DOHH2 (cell line): Measurements from ENCODE around the gene SH3RF3.

Experiments
- H3F3A ChIP-seq: fragments of 200-600 bp; sonication (generic), shearing (Covaris generic); 2 replicates; pipeline ENCODE4 v1.6.0; 2016; ENCODE audit warnings: antibody characterized with exemption, mild to moderate bottlenecking; ENCODE audit not compliant: control insufficient read depth, insufficient read depth
- H3K27ac ChIP-seq: fragments of 200-600 bp; sonication (generic); 2 replicates; pipeline ENCODE4 v1.5.1; 2014; ENCODE audit warnings: low read depth, mild to moderate bottlenecking, low read length, moderate library complexity
- H3K27me3 ChIP-seq: fragments of 200-600 bp; sonication (generic); 2 replicates; pipeline ENCODE4 v1.6.1; 2014; ENCODE audit warnings: mild to moderate bottlenecking, low read length, mixed read lengths; ENCODE audit not compliant: control insufficient read depth
- H3K36me3 ChIP-seq: fragments of 200-600 bp; sonication (generic); 2 replicates; pipeline ENCODE4 v1.6.1; 2014; ENCODE audit warnings: mild to moderate bottlenecking, low read length, moderate library complexity, mixed read lengths; ENCODE audit not compliant: control insufficient read depth
- H3K4me1 ChIP-seq: fragments of 200-600 bp; sonication (generic); 2 replicates; pipeline ENCODE4 v1.6.1; 2014; ENCODE audit warnings: mild to moderate bottlenecking, low read length, mixed read lengths; ENCODE audit not compliant: control insufficient read depth
- H3K4me2 ChIP-seq: fragments of 200-600 bp; sonication (generic); 2 replicates; pipeline ENCODE4 v1.6.0; 2014; ENCODE audit warnings: mild to moderate bottlenecking, low read length, moderate library complexity
- H3K4me3 ChIP-seq: fragments of 200-600 bp; sonication (generic); 2 replicates; pipeline ENCODE4 v1.5.1; 2014; ENCODE audit warnings: mild to moderate bottlenecking, low read length, mixed read lengths
- H3K79me2 ChIP-seq: fragments of 200-600 bp; sonication (generic); 2 replicates; pipeline ENCODE4 v1.6.1; 2014; ENCODE audit warnings: mild to moderate bottlenecking, low read length, mixed read lengths; ENCODE audit not compliant: control insufficient read depth
- H3K9me2 ChIP-seq: fragments of 200-600 bp; sonication (generic); replicated peaks from 2 replicates; pipeline ENCODE4 v1.6.1; 2014; ENCODE audit warnings: mild to moderate bottlenecking, low read length, mixed read lengths; ENCODE audit not compliant: control insufficient read depth
- H3K9me3 ChIP-seq: fragments of 200-600 bp; sonication (generic); 2 replicates; pipeline ENCODE4 v1.6.1; 2014; ENCODE audit warnings: antibody characterized with exemption, low read length, mixed read lengths; ENCODE audit not compliant: control insufficient read depth, insufficient read depth
- H4K20me1 ChIP-seq: fragments of 200-600 bp; sonication (generic); 2 replicates; pipeline ENCODE4 v1.6.0; 2014; ENCODE audit warnings: low read depth, mild to moderate bottlenecking, antibody characterized with exemption, low read length, moderate library complexity; ENCODE audit not compliant: control insufficient read depth, insufficient read depth
- EZH2phosphoT487 ChIP-seq: fragments of 200-600 bp; sonication (generic); IDR thresholded peaks from 2 replicates; pipeline ENCODE4 v1.6.1; 2017; ENCODE audit warnings: borderline replicate concordance, mild to moderate bottlenecking, antibody characterized with exemption, low read length, moderate library complexity, mixed read lengths
- TF ChIP-seq, protein P1 (sequence below): fragments of 200-600 bp; sonication (generic); IDR thresholded peaks from one replicate; pipeline ENCODE4 v1.5.1; 2014; ENCODE audit warnings: antibody characterized with exemption, mild to moderate bottlenecking, low read depth, low read length; ENCODE audit not compliant: poor library complexity, severe bottlenecking

The SH3RF3 gene

DNA sequence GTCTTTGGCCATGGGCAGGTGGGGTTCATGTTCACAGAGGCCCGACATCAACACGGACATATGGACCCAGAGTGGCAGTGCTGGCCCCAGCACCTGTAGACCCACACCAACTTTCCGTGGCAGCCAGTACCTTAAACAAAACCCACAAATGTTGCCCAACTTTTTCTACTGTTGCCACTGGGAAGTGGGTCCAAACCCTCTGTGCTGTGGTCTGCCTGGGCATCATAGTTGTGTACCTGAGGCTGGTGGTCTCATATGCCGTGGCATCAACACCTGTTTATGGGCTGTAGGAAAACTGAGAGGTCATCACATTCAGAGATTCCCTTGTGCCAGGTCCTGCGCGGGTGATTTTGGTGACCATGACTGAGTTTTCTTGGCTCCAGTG, 79.9 kb downstream of the SH3RF3 start:
- Histone ChIP-seq H3K9me2 (no peaks in the 10 kb centered on the region), H3K27ac (no peak overlapping the region), H3K27me3 (peaks cover 2% of the 10 kb centered on the region; the same call in 1 of the 2 replicates), H3K4me2 (no peak overlapping the region), H3K9me3 (no peaks in the 10 kb centered on the region), H3K4me1 (no peaks in the 10 kb centered on the region), H3F3A (no peaks in the 10 kb centered on the region), H3K36me3 (no peaks in the 10 kb centered on the region), H4K20me1 (no peaks in the 10 kb centered on the region), H3K4me3 (no peak overlapping the region), H3K79me2 (no peaks in the 10 kb centered on the region)
- no peak for TF ChIP-seq EZH2phosphoT487
- TF ChIP-seq, protein P1, sequence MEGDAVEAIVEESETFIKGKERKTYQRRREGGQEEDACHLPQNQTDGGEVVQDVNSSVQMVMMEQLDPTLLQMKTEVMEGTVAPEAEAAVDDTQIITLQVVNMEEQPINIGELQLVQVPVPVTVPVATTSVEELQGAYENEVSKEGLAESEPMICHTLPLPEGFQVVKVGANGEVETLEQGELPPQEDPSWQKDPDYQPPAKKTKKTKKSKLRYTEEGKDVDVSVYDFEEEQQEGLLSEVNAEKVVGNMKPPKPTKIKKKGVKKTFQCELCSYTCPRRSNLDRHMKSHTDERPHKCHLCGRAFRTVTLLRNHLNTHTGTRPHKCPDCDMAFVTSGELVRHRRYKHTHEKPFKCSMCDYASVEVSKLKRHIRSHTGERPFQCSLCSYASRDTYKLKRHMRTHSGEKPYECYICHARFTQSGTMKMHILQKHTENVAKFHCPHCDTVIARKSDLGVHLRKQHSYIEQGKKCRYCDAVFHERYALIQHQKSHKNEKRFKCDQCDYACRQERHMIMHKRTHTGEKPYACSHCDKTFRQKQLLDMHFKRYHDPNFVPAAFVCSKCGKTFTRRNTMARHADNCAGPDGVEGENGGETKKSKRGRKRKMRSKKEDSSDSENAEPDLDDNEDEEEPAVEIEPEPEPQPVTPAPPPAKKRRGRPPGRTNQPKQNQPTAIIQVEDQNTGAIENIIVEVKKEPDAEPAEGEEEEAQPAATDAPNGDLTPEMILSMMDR, result no peak

DNA sequence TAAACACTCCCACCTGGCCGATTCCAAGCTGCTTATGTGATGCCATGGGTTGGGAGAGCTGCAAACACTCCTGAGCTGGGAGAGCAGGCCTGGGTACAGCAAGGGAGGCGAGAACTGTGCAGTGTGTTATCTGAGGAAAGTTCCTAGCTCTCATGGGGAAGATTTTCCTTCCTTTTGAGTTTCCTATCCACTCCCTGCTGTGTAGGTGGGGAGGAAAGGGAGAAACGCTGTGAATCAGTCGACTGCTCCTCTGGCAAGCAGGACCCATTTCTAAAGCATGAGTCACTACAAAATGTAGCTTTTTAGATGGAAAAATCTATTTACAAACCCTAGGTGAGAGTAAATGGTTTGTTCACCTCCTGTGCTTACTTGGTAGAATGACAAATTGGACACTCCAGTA, 80.4 kb downstream of the SH3RF3 start:
- no peaks in the 10 kb centered on the region for H3K4me1 ChIP-seq

DNA sequence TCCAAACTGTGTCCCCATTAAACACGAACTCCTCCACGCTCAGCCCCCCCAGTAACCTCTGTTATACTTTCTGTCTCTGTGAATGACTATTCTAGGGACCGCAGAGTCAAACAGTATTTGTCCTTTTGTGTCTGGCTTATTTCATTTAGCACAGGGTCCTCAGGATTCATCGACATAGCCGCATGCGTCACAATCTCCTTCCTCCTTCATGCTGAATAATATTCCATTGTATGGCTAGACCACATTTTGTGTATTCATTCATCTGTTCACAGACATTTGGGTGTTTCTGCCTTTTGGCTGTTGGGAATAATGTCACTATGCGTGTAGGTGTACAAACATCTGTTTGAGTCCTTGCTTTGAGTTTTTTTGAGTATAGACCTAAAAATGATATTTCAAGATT, 80.9 kb downstream of the SH3RF3 start:
- Histone ChIP-seq H3K36me3 (no peaks in the 10 kb centered on the region), H3K9me2 (no peaks in the 10 kb centered on the region), H4K20me1 (no peaks in the 10 kb centered on the region), H3K4me1 (no peaks in the 10 kb centered on the region), H3K27me3 (peaks cover 2% of the 10 kb centered on the region; the same call in 1 of the 2 replicates), H3K27ac (no peak overlapping the region), H3K4me3 (no peak overlapping the region), H3F3A (no peaks in the 10 kb centered on the region), H3K9me3 (no peaks in the 10 kb centered on the region), H3K4me2 (no peak overlapping the region), H3K79me2 (no peaks in the 10 kb centered on the region)
- TF ChIP-seq, protein P1, result no peak
- TF ChIP-seq EZH2phosphoT487, result no peak

More for the DNA sequence above, 80.4 kb downstream of the SH3RF3 start:
- Histone ChIP-seq H3K27me3 (peaks cover 2% of the 10 kb centered on the region; the same call in 1 of the 2 replicates), H3F3A (no peaks in the 10 kb centered on the region), H4K20me1 (no peaks in the 10 kb centered on the region), H3K79me2 (no peaks in the 10 kb centered on the region), H3K9me3 (no peaks in the 10 kb centered on the region), H3K27ac (no peak overlapping the region), H3K4me3 (no peak overlapping the region), H3K9me2 (no peaks in the 10 kb centered on the region), H3K36me3 (no peaks in the 10 kb centered on the region), H3K4me2 (no peak overlapping the region)
- no peak for TF ChIP-seq EZH2phosphoT487
- TF ChIP-seq, protein P1, result no peak
